Fibroblast of pulmonary artery (primary cell): ENCODE measurements around the gene HS3ST5.

ENCODE experiments used
- DNase-seq: peaks from one replicate; pipeline ENCODE4 v3.0.0-alpha.2; 2010; ENCODE audit warnings: low read depth
- H3K4me3 ChIP-seq: replicated peaks from 2 replicates; pipeline ENCODE4 v1.5.1; 2011; ENCODE audit warnings: low read depth, mild to moderate bottlenecking, control low read depth, low read length, moderate library complexity
- CTCF ChIP-seq: IDR thresholded peaks from 2 replicates; pipeline ENCODE4 v1.5.1; 2011; ENCODE audit warnings: mild to moderate bottlenecking, control low read depth, low read length, inconsistent platforms; ENCODE audit errors: missing control alignments

The HS3ST5 gene

GRCh38 chr6:114179411-114179810 lies 163.4 kb downstream of the HS3ST5 start:
- TF ChIP-seq CTCF = no peak

DNA sequence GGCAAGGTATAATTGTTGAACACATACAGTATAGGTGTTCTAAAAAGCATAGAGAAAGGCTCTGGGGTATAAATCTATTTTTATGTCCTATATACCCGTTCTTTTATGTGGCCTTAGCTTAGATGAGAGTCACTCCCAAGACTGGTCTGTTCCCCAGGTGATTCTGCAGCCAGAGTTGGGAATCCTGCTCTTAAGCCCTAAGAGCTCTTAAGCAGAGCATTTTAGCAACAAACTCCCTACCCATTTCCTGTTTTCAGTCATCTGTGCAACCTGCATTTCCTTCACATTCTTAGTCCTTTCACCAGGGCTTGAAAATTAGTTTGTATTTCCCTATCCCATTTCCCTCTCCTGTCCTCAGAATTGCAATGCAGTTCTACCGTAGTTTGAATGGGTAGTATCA lies 166.1 kb downstream of the HS3ST5 start:
- TF ChIP-seq CTCF = no peak
- no peak for DNase-seq
- no peak overlapping the region for H3K4me3 ChIP-seq

More at GRCh38 chr6:114179411-114179810, 163.4 kb downstream of the HS3ST5 start:
- H3K4me3 ChIP-seq = no peak overlapping the region
- DNase-seq = no peak

DNA sequence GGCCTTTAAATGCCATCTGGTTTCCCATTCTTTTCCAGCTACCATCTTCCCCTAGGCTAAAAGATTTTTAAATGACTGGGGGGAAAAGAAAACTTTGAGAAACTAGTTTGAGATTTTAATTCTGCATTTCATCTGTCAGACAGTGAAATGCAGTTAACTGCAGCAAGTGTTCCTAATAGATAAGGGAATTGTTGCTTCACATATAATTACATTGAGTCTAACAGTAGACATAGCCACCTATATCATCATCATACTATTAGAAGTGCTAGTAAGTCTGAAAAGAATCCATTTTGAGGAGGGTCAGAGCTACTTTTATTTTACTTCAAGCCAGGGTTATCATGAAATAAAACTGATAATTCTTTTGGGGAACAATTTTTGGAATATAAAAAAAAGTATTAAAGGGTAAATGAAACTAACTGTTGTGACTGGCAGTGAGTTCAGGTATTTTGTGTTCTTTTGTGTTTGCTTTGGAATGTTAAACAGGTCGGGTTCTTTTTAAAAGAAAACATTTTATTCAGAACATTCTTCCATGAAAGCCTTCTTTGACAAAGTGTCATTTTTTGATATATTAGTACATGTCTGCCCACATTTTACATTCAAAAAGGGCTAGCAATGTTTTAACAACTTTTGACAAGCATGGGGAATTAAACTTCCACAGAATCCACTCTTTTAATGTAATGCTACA lies 170.1 kb downstream of the HS3ST5 start:
- no peak overlapping the region for H3K4me3 ChIP-seq
- DNase-seq = no peak
- TF ChIP-seq CTCF = no peak

- no peak for TF ChIP-seq CTCF
These were observed 171.3 kb downstream of the HS3ST5 start for GRCh38 chr6:114171473-114171872.

DNA sequence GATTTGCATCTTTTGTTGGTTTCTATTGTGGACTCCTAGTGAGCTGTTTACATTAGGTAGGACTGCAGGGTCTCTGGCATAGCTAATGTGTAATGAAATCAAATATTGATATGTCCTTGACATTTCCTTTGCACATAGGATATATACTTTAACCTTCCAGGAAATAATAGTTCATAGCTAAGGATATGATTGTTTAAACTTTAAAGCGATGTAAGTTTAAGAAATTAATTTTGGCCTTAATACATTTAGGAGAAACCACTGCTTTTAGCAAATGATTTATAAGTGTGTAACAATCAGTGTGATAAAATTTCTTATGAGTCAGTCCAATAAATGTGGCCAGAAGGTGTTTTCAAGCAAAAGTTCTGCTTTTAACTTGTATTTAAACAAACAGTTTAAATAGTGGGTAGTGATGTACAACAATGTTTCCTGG lies 171.8 kb downstream of the HS3ST5 start:
- no peak overlapping the region for H3K4me3 ChIP-seq
- no peak for TF ChIP-seq CTCF
- no peak for DNase-seq

More at GRCh38 chr6:114171473-114171872, 171.3 kb downstream of the HS3ST5 start:
- no peak for DNase-seq
- H3K4me3 ChIP-seq = no peak overlapping the region

GRCh38 chr6:114170372-114170771 lies 172.5 kb downstream of the HS3ST5 start:
- TF ChIP-seq CTCF = no peak
- no peak overlapping the region for H3K4me3 ChIP-seq
- no peak for DNase-seq

DNA sequence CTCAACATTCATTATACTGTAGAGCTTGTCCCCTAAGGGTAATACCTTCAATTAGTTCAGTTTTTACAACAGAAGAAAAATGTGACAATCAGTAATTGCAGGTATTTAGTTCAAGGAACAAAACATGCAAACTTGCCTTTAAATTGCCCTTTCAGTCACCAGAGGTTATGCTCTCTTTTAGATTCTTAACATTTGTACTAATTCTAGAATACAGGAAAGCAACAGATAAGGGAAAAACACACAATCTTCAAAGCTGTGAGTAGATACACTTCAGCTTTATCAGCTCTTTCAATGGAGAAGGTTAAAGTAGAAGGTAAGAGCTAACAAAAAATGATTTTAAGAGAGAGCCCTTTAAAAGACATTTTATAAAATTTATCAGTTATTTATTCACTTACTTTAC lies 173.1 kb downstream of the HS3ST5 start:
- TF ChIP-seq CTCF = no peak
- DNase-seq = no peak
- no peak overlapping the region for H3K4me3 ChIP-seq
